ENCODE measurements around the gene CFDP1. TPM values are rescaled to one million over a fixed set of nuclear protein-coding genes. Genes with fewer than 3 reads are reported as not detected.

Gene CFDP1
- total and polyA plus RNA-seq, 2 donors (not counting 1 experiment from before 2014, with no cell fraction given), result 47.9 to 80.0 TPM

- H3K4me2 ChIP-seq (ENCODE audit: extremely low read depth, insufficient read depth, low read length), result no peak overlapping the region
- no peaks in the 10 kb centered on the region for H4K20me1 ChIP-seq (ENCODE audit: control insufficient read depth, extremely low read depth, insufficient read depth, low read length)
- no peak overlapping the region for H3K9ac ChIP-seq (ENCODE audit: insufficient read depth, low read length)
- H3K4me1 ChIP-seq (ENCODE audit: control insufficient read depth, extremely low read depth, insufficient read depth, low read length), result no peaks in the 10 kb centered on the region
- no peak overlapping the region for H3K27ac ChIP-seq (ENCODE audit: insufficient read depth, low read length)
- no peak for TF ChIP-seq EZH2 (IDR thresholded peaks at IDR 0.05; ENCODE audit: low read length, missing control alignments)
- no peak for TF ChIP-seq CTCF (conservative IDR thresholded peaks at IDR 0.05 in 1 of 2, IDR thresholded peaks at IDR 0.05 in 1 of 2; ENCODE audit: low read depth in 1 of 2, low read length in 2 of 2)
- H3K27me3 ChIP-seq (ENCODE audit: control insufficient read depth, insufficient read depth, low read length), result no peaks in the 10 kb centered on the region
- no peak overlapping the region for H2AFZ ChIP-seq (ENCODE audit: low read length)
- no peaks in the 10 kb centered on the region for H3K36me3 ChIP-seq (ENCODE audit: control insufficient read depth, insufficient read depth, low read length)
- no peaks in the 10 kb centered on the region for H3K9me3 ChIP-seq (ENCODE audit: control insufficient read depth, insufficient read depth, low read depth, low read length)
- no peak for DNase-seq (ENCODE audit: low read depth in 2 of 2)
- H3K79me2 ChIP-seq (ENCODE audit: control insufficient read depth, insufficient read depth, low read length), result no peaks in the 10 kb centered on the region
- H3K4me3 ChIP-seq (replicated peaks in 1 of 4; ENCODE audit: control extremely low read depth in 1 of 4, insufficient read depth in 1 of 4, low read depth in 3 of 4, low read length in 4 of 4), result no peak overlapping the region
Measured at GRCh38 chr16:75445298-75445697, 12.0 kb upstream of the CFDP1 start.

- no peaks in the 10 kb centered on the region for H3K36me3 ChIP-seq (ENCODE audit: control insufficient read depth, insufficient read depth, low read length)
Measured at GRCh38 chr16:75443298-75443697, 10.0 kb upstream of the CFDP1 start.

GRCh38 chr16:75433732-75434413 is 570 bp upstream of the CFDP1 start:
- H3K36me3 ChIP-seq (ENCODE audit: control insufficient read depth, insufficient read depth, low read length), result no peaks in the 10 kb centered on the region
- TF ChIP-seq CTCF (conservative IDR thresholded peaks at IDR 0.05 in 1 of 2, IDR thresholded peaks at IDR 0.05 in 1 of 2; ENCODE audit: low read depth in 1 of 2, low read length in 2 of 2) (no peak), EZH2 (IDR thresholded peaks at IDR 0.05; ENCODE audit: low read length, missing control alignments) (no peak)
- no peaks in the 10 kb centered on the region for H4K20me1 ChIP-seq (ENCODE audit: control insufficient read depth, extremely low read depth, insufficient read depth, low read length)
- no peaks in the 10 kb centered on the region for H3K27me3 ChIP-seq (ENCODE audit: control insufficient read depth, insufficient read depth, low read length)
- DNase-seq (ENCODE audit: low read depth in 2 of 2), result peak; percentile 95 to 98
- peak overlapping the region; percentile 81 for H2AFZ ChIP-seq (ENCODE audit: low read length)
- no peaks in the 10 kb centered on the region for H3K9me3 ChIP-seq (ENCODE audit: control insufficient read depth, insufficient read depth, low read depth, low read length)
- H3K9ac ChIP-seq (ENCODE audit: insufficient read depth, low read length), result peak overlapping the region; percentile 92
- peaks cover 4% of the 10 kb centered on the region for H3K4me1 ChIP-seq (ENCODE audit: control insufficient read depth, extremely low read depth, insufficient read depth, low read length)
- peaks cover 20% of the 10 kb centered on the region for H3K79me2 ChIP-seq (ENCODE audit: control insufficient read depth, insufficient read depth, low read length)
- peak overlapping the region; percentile 64 for H3K4me2 ChIP-seq (ENCODE audit: extremely low read depth, insufficient read depth, low read length)
- peak overlapping the region; percentile 83 to 96 (median 88) for H3K4me3 ChIP-seq (replicated peaks in 1 of 4; ENCODE audit: control extremely low read depth in 1 of 4, insufficient read depth in 1 of 4, low read depth in 3 of 4, low read length in 4 of 4)
- H3K27ac ChIP-seq (ENCODE audit: insufficient read depth, low read length), result peak overlapping the region; percentile 97

More at GRCh38 chr16:75443298-75443697, 10.0 kb upstream of the CFDP1 start:
- H3K9me3 ChIP-seq (ENCODE audit: control insufficient read depth, insufficient read depth, low read depth, low read length), result no peaks in the 10 kb centered on the region
- H3K79me2 ChIP-seq (ENCODE audit: control insufficient read depth, insufficient read depth, low read length), result no peaks in the 10 kb centered on the region
- no peak overlapping the region for H3K4me3 ChIP-seq (replicated peaks in 1 of 4; ENCODE audit: control extremely low read depth in 1 of 4, insufficient read depth in 1 of 4, low read depth in 3 of 4, low read length in 4 of 4)
- no peaks in the 10 kb centered on the region for H3K27me3 ChIP-seq (ENCODE audit: control insufficient read depth, insufficient read depth, low read length)
- H4K20me1 ChIP-seq (ENCODE audit: control insufficient read depth, extremely low read depth, insufficient read depth, low read length), result no peaks in the 10 kb centered on the region
- H2AFZ ChIP-seq (ENCODE audit: low read length), result no peak overlapping the region
- H3K27ac ChIP-seq (ENCODE audit: insufficient read depth, low read length), result no peak overlapping the region
- DNase-seq (ENCODE audit: low read depth in 2 of 2), result peak in 1 of 2 donors; percentile 27
- TF ChIP-seq EZH2 (IDR thresholded peaks at IDR 0.05; ENCODE audit: low read length, missing control alignments) (no peak), CTCF (conservative IDR thresholded peaks at IDR 0.05 in 1 of 2, IDR thresholded peaks at IDR 0.05 in 1 of 2; ENCODE audit: low read depth in 1 of 2, low read length in 2 of 2) (no peak)
- H3K4me1 ChIP-seq (ENCODE audit: control insufficient read depth, extremely low read depth, insufficient read depth, low read length), result no peaks in the 10 kb centered on the region
- no peak overlapping the region for H3K9ac ChIP-seq (ENCODE audit: insufficient read depth, low read length)
- no peak overlapping the region for H3K4me2 ChIP-seq (ENCODE audit: extremely low read depth, insufficient read depth, low read length)

Data from fibroblast of lung (primary cell).